GM23338 (cell line): ENCODE data around the gene ZNF865. TPM values are rescaled to one million over a fixed set of nuclear protein-coding genes. Genes with fewer than 3 reads are reported as not detected.

Experiments used
- ATAC-seq: fragments of 200-7000 bp; cut with Tn5 transposase; 3 replicates; pipeline ENCODE4 v1.9.1; 2020
- DNase-seq: peaks from one replicate; pipeline ENCODE4 v3.0.0-alpha.2; 2015; ENCODE audit warnings: low spot score
- H2AFZ ChIP-seq: fragments of 200-600 bp; sonication (generic); 2 replicates; pipeline ENCODE4 v1.8.0; 2016; ENCODE audit warnings: antibody characterized with exemption, mild to moderate bottlenecking, moderate library complexity
- H3F3A ChIP-seq: fragments of 200-600 bp; sonication (generic); replicated peaks from 2 replicates; pipeline ENCODE4 v1.8.0; 2017; ENCODE audit warnings: antibody characterized with exemption, mixed run types, low read depth
- H3K27ac ChIP-seq: fragments of 200-600 bp; sonication (generic); 2 replicates; pipeline ENCODE4 v1.6.1; 2016; ENCODE audit warnings: low read depth
- H3K27me3 ChIP-seq: fragments of 200-600 bp; sonication (generic); 2 replicates; pipeline ENCODE4 v1.8.0; 2016; ENCODE audit warnings: mild to moderate bottlenecking, mixed run types, moderate library complexity; ENCODE audit not compliant: insufficient read depth
- H3K36me3 ChIP-seq: fragments of 200-600 bp; sonication (generic); 2 replicates; pipeline ENCODE4 v1.8.0; 2016; ENCODE audit warnings: mild to moderate bottlenecking; ENCODE audit not compliant: insufficient read depth
- H3K4me1 ChIP-seq: fragments of 200-600 bp; sonication (generic); 2 replicates; pipeline ENCODE4 v1.8.0; 2016; ENCODE audit warnings: mild to moderate bottlenecking, moderate library complexity; ENCODE audit not compliant: insufficient read depth
- H3K4me2 ChIP-seq: fragments of 200-600 bp; sonication (generic); 2 replicates; pipeline ENCODE4 v1.7.1; 2017; ENCODE audit warnings: mixed run types
- H3K4me3 ChIP-seq: fragments of 200-600 bp; sonication (generic); 2 replicates; pipeline ENCODE4 v1.6.1; 2016; ENCODE audit warnings: mixed run types
- H3K79me2 ChIP-seq: fragments of 200-600 bp; sonication (generic); replicated peaks from 2 replicates; pipeline ENCODE4 v1.8.0; 2017; ENCODE audit warnings: mild to moderate bottlenecking; ENCODE audit not compliant: insufficient read depth
- H3K9me2 ChIP-seq: fragments of 200-600 bp; sonication (generic); 2 replicates; pipeline ENCODE4 v1.8.0; 2017; ENCODE audit not compliant: insufficient read depth
- H4K20me1 ChIP-seq: fragments of 200-600 bp; sonication (generic); replicated peaks from 2 replicates; pipeline ENCODE4 v1.8.0; 2017; ENCODE audit warnings: mild to moderate bottlenecking; ENCODE audit not compliant: insufficient read depth
- H3K27ac Mint-ChIP-seq: 2 replicates; pipeline ENCODE4 v1.8.0; 2020; ENCODE audit warnings: inconsistent platforms, mild to moderate bottlenecking, moderate library complexity, mixed read lengths
- H3K27me3 Mint-ChIP-seq: 3 replicates; pipeline ENCODE4 v1.8.0; 2022; ENCODE audit warnings: low read depth, mild to moderate bottlenecking, moderate library complexity, mixed read lengths, inconsistent platforms; ENCODE audit not compliant: insufficient read depth, poor library complexity
- H3K36me3 Mint-ChIP-seq: 3 replicates; pipeline ENCODE4 v1.8.0; 2021; ENCODE audit warnings: low read depth, mild to moderate bottlenecking, inconsistent platforms, moderate library complexity, mixed read lengths
- H3K4me1 Mint-ChIP-seq: 3 replicates; pipeline ENCODE4 v1.8.0; 2020; ENCODE audit warnings: mild to moderate bottlenecking, inconsistent platforms, mixed read lengths
- H3K4me3 Mint-ChIP-seq: 3 replicates; pipeline ENCODE4 v1.8.0; 2021; ENCODE audit warnings: moderate library complexity, mild to moderate bottlenecking, inconsistent platforms, mixed read lengths
- H3K9me3 Mint-ChIP-seq: 3 replicates; pipeline ENCODE4 v1.8.0; 2020; ENCODE audit warnings: moderate library complexity, mild to moderate bottlenecking, inconsistent platforms, mixed read lengths
- CTCF ChIP-seq, 2 experiments: fragments of 200-600 bp in 1 of 2; sonication (generic) in 1 of 2; conservative IDR thresholded peaks; 2 replicates each; pipeline versions ENCODE4 v1.5.1 to v1.6.1; 2016 to 2017; ENCODE audit warnings: antibody characterized with exemption in 2 of 2, low read depth in 2 of 2, mild to moderate bottlenecking in 2 of 2, moderate library complexity in 1 of 2
- ETS1 ChIP-seq: IDR thresholded peaks from 2 replicates; pipeline ENCODE4 v1.6.1; 2016; ENCODE audit warnings: antibody characterized with exemption
- EZH2 ChIP-seq: fragments of 200-600 bp; sonication (generic); IDR thresholded peaks from one replicate; pipeline ENCODE4 v1.8.0; 2017; ENCODE audit warnings: antibody characterized with exemption, mild to moderate bottlenecking, low read depth; ENCODE audit not compliant: unreplicated experiment
- EZH2phosphoT487 ChIP-seq: fragments of 200-600 bp; sonication (generic); IDR thresholded peaks from one replicate; pipeline ENCODE4 v1.8.1; 2018; ENCODE audit warnings: antibody characterized with exemption; ENCODE audit not compliant: unreplicated experiment
- JUNB ChIP-seq: IDR thresholded peaks from one replicate; pipeline ENCODE4 v1.6.1; 2016; ENCODE audit warnings: antibody characterized with exemption; ENCODE audit not compliant: unreplicated experiment
- NANOG ChIP-seq: IDR thresholded peaks from 2 replicates; pipeline ENCODE4 v1.6.1; 2016; ENCODE audit warnings: antibody characterized with exemption, borderline replicate concordance
- POLR2AphosphoS5 ChIP-seq: IDR thresholded peaks from 2 replicates; pipeline ENCODE4 v1.6.1; 2016; ENCODE audit warnings: antibody characterized with exemption, low read depth
- REST ChIP-seq: IDR thresholded peaks from one replicate; pipeline ENCODE4 v1.6.1; 2018; ENCODE audit warnings: antibody characterized with exemption; ENCODE audit not compliant: unreplicated experiment
- STAT1 ChIP-seq: IDR thresholded peaks from one replicate; pipeline ENCODE4 v1.6.1; 2016; ENCODE audit warnings: antibody characterized with exemption; ENCODE audit not compliant: unreplicated experiment
- ZNF114 ChIP-seq: fragments of 250-450 bp; sonication (Bioruptor Pico); IDR thresholded peaks from 2 replicates; pipeline ENCODE4 v1.5.0; 2020; ENCODE audit warnings: mild to moderate bottlenecking, moderate library complexity
- ZNF331 ChIP-seq: fragments of 250-450 bp; sonication (Bioruptor Pico); IDR thresholded peaks from 2 replicates; pipeline ENCODE4 v1.5.0; 2020; ENCODE audit warnings: low read depth, mild to moderate bottlenecking, moderate library complexity
- ZNF462 ChIP-seq: fragments of 250-450 bp; sonication (Bioruptor Pico); IDR thresholded peaks from 2 replicates; pipeline ENCODE4 v1.5.0; 2020; ENCODE audit warnings: mild to moderate bottlenecking, moderate library complexity
- polyA plus RNA-seq: library from polyadenylated mRNA; unstranded; fragments of >200 nt; fragmentation: Nextera tagmentation; extraction: Ambion mirVana; gene quantifications from 2 replicates; pipeline ENCODE4 v1.2.1, GENCODE V29; 2016
- total RNA-seq: library from RNA; depleted of rRNA; stranded (reverse); fragments of >200 nt; shearing (Covaris generic); gene quantifications from 2 replicates; pipeline ENCODE4 v1.2.3, GENCODE V29; 2014

ZNF865 gene
- total and polyA plus RNA-seq, 2 experiments from 2014 or later = 2.2 to 12.1 TPM

GRCh38 chr19:55613396-55613795 lies 7.9 kb downstream of the ZNF865 start (continued):
- no peak for TF ChIP-seq JUNB

GRCh38 chr19:55613930-55614710 lies 8.7 kb downstream of the ZNF865 start:
- Mint-ChIP-seq H3K4me1 (0 out of 3 replicates have a peak, but pooled peaks cover 2% of the 10 kb centered on the region), H3K36me3 (peaks cover 36% of the 10 kb centered on the region), H3K4me3 (no peak overlapping the region), H3K27me3 (peaks cover 13% of the 10 kb centered on the region), H3K27ac (no peak overlapping the region), H3K9me3 (peaks cover 5% of the 10 kb centered on the region)
- H3K36me3 ChIP-seq = peaks cover 5% of the 10 kb centered on the region; the same call in 1 of the 2 replicates
- H3K9me2 ChIP-seq = no peaks in the 10 kb centered on the region
- H4K20me1 ChIP-seq = peaks cover 26% of the 10 kb centered on the region
- DNase-seq = peak; percentile 3
- 0 out of 2 replicates have a peak, but pooled peaks cover 3% of the 10 kb centered on the region for H3F3A ChIP-seq
- H3K27ac ChIP-seq = no peak overlapping the region
- peaks cover 2% of the 10 kb centered on the region; the same call in 1 of the 2 replicates for H3K79me2 ChIP-seq
- no peak overlapping the region for H2AFZ ChIP-seq
- no peaks in the 10 kb centered on the region for H3K4me1 ChIP-seq
- no peak for ATAC-seq
- H3K4me3 ChIP-seq = no peak overlapping the region
- no peak overlapping the region for H3K4me2 ChIP-seq
- no peaks in the 10 kb centered on the region for H3K27me3 ChIP-seq
- TF ChIP-seq JUNB = no peak
- TF ChIP-seq ZNF462 (CRISPR knock-in tag) = no peak
- TF ChIP-seq CTCF (conservative IDR thresholded peaks at IDR 0.05; ENCODE audit: low read depth in 2 of 2) = no peak
- TF ChIP-seq REST = no peak
- no peak for TF ChIP-seq EZH2phosphoT487
- TF ChIP-seq ZNF331 (CRISPR knock-in tag) = no peak
- TF ChIP-seq STAT1 = no peak
- TF ChIP-seq ETS1 = no peak
- TF ChIP-seq POLR2AphosphoS5 = no peak
- TF ChIP-seq ZNF114 = no peak
- no peak for TF ChIP-seq NANOG
- TF ChIP-seq EZH2 = no peak
